Stimulated activated CD4-positive, alpha-beta T cell treated with anti-CD3 and anti-CD28 coated beads, TNF-alpha, amount 100 ng/mL, for 48 hours (primary cell): ENCODE measurements around the gene TMEM272.
A peak's percentile ranks its signal among the peaks of the same experiment; 100 is the strongest.

Experiments used
- DNase-seq, 3 donors: peaks; one replicate each; pipeline ENCODE4 v3.0.0-alpha.2; 2020; ENCODE audit warnings: low read depth in 3 of 3

The TMEM272 gene

GRCh38 chr13:51804295-51805172 is 40.4 kb downstream of the TMEM272 start:
- no peak for DNase-seq

- DNase-seq, result peak; percentile 64 to 74 (median 68)
Measured at GRCh38 chr13:51803422-51804294, 41.3 kb downstream of the TMEM272 start, which contains the start of gene DHRS12. TSS of gene DHRS12 (minus strand) at chr13:51804163. CDS start at chr13:51799659, 4,504 bp downstream.

GRCh38 chr13:51802631-51803418 is 42.2 kb downstream of the TMEM272 start:
- no peak for DNase-seq

- DNase-seq, result no peak
Measured at GRCh38 chr13:51801631-51802099, 43.3 kb downstream of the TMEM272 start.

GRCh38 chr13:51800486-51800885 is 44.5 kb downstream of the TMEM272 start:
- no peak for DNase-seq

- DNase-seq, result no peak
Measured at GRCh38 chr13:51799261-51799660, 45.7 kb downstream of the TMEM272 start.

- no peak for DNase-seq
Measured at GRCh38 chr13:51797664-51798488, 47.1 kb downstream of the TMEM272 start.

- no peak for DNase-seq
Measured at GRCh38 chr13:51796546-51796945, 48.4 kb downstream of the TMEM272 start.

GRCh38 chr13:51795419-51795818 is 49.6 kb downstream of the TMEM272 start:
- no peak for DNase-seq

GRCh38 chr13:51794964-51795363 is 50.0 kb downstream of the TMEM272 start:
- no peak for DNase-seq

GRCh38 chr13:51793570-51794271 is 51.3 kb downstream of the TMEM272 start:
- DNase-seq, result peak in 2 of 3 donors; percentile 53 to 62

- no peak for DNase-seq
Measured at GRCh38 chr13:51786425-51787265, 58.3 kb downstream of the TMEM272 start.

GRCh38 chr13:51785712-51786424 is 59.1 kb downstream of the TMEM272 start:
- DNase-seq, result no peak

GRCh38 chr13:51784097-51784496 is 60.9 kb downstream of the TMEM272 start:
- no peak for DNase-seq

GRCh38 chr13:51783428-51784094 is 61.4 kb downstream of the TMEM272 start:
- DNase-seq, result no peak

GRCh38 chr13:51782026-51782710 is 62.8 kb downstream of the TMEM272 start:
- DNase-seq, result no peak
